ENCODE measurements around the gene ZSWIM4.

DNA sequence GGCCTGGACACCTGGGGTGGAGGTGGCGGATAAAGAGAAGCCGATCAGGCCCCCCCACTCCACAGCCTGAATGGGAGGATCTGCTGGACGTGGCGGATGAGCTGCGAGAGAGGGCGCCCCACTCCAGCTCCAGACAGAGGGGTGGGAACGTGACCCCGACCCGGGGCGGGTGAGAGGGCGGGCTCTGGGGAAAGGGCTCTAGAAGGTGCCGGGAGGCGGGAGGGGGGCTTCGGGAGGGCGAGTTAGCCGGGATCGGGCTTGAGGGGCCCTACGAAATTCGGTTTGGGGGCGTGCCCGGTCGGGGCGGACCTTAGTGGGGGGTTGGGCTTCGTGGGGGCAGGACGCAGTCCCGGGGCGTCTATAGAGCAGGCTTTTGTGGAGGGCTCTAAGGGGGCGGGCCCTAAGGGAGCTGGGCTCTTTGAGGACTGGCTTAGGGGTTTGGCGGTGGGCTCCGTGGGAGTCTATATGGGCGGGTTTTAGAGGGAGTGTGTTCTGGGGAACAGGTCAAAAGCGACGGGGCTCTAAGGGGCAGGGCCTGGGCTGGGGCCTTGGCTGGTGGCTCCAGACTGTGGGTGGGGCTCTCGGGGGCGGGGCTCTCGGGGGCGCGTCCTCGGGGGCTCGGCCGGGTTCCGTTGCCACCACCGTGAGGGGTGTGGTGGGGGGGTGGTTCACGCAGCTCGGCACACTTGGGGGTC lies 77.6 kb downstream of the ZSWIM4 start:
- TF ChIP-seq CTCF (IDR thresholded peaks at IDR 0.05) (no peak), POLR2A (IDR thresholded peaks at IDR 0.05) (no peak)

All from right lobe of liver (tissue), 4 donors.